GM12865 (cell line): Measurements from ENCODE around the gene ACP7.

Experiments
- DNase-seq: peaks from one replicate; pipeline ENCODE4 v3.0.0; 2010; ENCODE audit warnings: low read depth
- H3K4me3 ChIP-seq: 2 replicates; pipeline ENCODE4 v1.5.1; 2011; ENCODE audit warnings: mild to moderate bottlenecking, low read depth, low read length, control low read depth
- CTCF ChIP-seq: IDR thresholded peaks from 2 replicates; pipeline ENCODE4 v1.5.1; 2011; ENCODE audit warnings: low read length, control low read depth, low read depth, inconsistent platforms; ENCODE audit not compliant: insufficient read depth; ENCODE audit errors: missing control alignments

Gene ACP7

GRCh38 chr19:39160523-39160861 is 76.3 kb downstream of the ACP7 start:
- H3K4me3 ChIP-seq: no peak overlapping the region
- no peak for TF ChIP-seq CTCF
- no peak for DNase-seq
